DMS114 treated with DMSO at 0.1 percent for 48 hours (cell line): ENCODE measurements around the gene NXPH1.

Experiments
- DNase-seq: peaks from one replicate; lab custom pipeline; 2025; ENCODE audit not compliant: unreplicated experiment; lab: John Stamatoyannopoulos, UW

NXPH1 gene

DNA sequence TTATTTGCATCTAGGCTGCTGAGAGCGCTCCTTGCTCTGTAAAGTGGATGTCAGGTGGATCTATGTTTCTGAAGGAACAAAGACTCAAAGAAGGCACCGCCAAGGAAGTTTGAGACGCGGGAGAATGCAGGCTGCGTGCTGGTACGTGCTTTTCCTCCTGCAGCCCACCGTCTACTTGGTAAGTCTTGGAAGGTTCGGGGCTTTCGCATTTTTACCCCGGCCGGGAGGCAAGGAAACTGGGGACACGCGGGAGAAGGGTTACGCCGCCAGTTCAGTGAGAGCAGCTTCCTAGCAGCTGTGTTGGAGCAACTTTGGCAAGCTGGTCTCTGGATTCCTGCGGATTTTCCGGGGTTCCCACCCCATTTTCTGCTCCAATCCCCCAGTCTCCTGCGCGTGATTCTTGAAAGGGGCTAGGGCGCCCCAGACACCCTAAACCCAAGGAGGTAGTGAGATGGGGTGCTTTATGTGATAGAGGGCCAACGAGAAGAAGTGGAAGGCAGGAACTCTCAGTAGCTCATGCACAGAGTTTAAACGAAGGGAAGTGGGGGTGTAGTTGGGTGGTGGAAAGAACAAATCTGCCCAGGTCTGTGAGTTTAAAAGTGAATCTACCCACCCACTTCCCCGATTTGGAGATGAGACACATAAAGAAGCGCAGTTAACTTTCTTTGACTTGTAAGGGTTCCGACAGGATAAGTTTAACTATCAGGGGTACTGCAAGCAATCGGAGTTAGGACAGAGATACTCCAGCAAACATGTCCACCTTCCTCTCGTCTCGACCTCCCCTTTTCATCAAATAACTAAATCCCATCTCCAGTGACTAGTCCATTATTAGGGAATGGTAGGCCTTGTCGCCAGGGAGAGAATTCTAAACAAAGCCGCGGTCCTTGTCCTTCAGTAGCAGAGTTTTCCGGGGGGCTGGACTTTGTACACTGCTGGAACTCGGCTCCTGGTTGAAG, 2.5 kb downstream of the NXPH1 start:
- no peak for DNase-seq

DNA sequence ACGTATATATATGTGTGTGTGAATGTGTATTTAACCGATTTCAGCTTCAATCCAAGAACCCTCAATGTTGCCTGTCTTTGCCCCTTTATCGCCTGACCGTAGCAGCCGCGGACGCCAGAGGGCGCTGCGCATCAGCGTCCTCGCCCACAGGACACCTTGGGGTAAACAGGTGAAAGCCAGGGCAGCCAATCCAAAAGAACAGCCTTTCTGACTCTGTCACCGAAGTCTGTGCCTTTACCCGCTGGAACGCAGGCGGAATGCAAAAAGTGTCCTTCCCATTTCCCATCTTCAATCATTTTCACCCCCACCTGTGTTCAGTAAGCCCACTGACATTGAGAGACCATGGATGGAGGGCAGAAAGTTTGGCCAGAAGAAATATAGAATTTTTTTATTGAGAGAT, 3.6 kb downstream of the NXPH1 start:
- DNase-seq, result peak; percentile 5

DNA sequence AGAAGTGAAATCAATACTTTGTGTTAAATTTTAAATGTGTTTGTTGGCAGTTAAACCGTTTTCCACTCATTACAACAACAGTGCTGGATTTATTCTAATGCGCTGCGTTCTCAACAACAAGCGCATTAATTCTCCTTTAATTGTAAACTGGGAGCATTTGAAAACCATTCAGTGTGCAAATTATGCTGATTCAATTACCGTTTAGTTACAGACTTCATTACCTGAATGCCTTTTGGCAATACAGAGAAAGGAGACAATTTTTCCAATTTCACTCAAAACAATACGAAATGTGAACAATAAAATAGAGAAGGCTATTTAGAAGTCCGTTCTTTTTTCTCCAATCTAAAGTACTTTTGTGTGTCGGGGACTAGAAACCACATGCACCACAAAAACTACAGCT, 4.2 kb downstream of the NXPH1 start:
- no peak for DNase-seq

DNA sequence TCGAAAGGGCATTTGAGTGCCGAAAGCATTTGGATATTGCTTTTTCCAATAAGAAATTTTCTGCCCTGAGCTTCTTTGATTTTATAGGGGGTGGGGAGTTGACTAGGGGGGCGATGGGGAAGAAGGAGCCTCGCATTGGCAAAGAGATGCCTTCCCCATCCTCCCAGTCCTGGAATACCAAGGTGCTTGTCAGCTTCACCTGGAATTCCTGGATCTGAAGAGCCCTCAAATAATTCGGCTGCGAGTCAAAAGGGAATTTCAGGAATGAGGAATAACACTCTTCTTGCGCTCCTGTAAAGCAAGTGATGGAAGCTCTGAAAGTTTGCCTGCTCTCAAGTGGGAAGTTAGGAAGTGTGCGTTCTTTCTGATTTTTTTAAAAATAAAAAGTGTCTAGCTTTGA, 7.3 kb downstream of the NXPH1 start:
- DNase-seq, result no peak

DNA sequence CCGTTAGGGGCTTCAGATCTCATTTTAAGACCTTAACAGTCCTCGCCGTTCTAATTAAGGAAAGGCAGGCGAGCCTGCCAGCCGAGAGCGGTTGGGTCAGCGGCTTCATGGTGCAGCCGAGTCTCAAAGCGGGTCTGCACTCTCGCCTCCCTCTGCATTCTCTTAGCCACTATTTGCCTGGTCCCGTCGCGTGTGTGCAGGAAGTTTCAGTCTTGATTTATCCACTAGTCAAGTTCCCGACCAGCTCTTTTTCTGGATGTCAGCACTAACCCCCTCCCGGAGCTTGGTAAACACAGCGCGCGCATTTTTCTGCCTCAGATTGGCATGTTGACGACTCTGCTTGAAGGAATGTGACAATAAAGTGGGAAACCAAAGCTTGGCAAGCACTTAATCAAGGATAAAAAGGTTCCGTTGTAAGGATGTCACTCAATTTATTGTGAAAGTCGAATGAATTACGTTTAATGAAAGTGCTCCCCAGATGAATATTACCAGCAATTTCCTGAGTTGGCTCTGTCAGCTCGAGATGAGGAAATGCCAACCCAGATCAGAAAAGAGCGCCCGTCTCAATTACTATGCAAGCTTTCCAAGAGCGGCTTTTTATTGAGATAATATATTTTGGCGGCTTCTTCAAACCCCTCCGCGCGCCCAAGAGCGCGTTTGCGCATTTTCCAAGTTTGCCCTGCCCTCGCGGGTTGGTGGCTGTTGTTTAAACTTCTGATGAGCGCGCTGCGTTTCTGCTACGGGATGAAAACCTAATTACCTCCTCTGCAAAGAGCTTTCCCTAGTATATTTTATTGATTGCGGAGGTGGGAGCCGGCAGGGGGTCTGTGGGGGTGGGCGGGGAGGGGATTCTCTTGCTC, 7.9 kb downstream of the NXPH1 start:
- no peak for DNase-seq

DNA sequence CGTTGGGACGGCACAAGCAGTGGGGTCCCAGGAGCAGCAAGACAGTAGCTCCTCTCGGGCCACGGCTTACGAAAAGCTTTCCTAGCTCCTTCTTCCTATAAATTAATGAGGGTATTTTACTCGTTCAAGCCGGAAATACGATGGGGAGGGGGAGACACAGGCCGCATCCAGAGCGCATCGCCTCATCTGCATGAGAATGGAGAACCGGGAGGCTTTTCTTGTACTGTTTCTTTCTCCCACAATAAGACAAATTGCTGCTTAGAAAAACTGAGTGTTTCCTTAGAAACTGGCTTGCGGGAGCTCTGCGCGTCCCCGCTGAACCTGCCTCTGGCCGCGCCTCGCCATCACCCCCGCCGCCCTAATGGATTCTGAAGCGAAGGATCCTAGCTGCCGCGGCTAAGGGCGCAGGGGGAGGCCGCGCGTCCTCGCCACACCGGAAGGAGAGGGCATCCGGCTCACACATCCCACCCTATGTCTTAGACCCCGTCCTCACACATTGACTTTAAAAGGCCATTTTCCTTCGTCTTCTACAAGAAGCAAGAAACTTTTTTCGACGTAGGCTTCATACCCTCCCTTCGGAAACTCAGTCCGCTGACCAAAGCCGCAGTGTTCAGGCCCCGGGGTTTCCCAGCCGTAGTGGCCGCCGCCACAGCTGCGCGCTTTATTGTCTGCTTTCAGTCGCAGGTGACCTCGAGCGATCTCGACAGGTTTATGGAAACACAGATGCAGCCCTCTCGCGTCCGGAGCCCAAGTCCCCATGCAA, 8.8 kb downstream of the NXPH1 start:
- no peak for DNase-seq

DNA sequence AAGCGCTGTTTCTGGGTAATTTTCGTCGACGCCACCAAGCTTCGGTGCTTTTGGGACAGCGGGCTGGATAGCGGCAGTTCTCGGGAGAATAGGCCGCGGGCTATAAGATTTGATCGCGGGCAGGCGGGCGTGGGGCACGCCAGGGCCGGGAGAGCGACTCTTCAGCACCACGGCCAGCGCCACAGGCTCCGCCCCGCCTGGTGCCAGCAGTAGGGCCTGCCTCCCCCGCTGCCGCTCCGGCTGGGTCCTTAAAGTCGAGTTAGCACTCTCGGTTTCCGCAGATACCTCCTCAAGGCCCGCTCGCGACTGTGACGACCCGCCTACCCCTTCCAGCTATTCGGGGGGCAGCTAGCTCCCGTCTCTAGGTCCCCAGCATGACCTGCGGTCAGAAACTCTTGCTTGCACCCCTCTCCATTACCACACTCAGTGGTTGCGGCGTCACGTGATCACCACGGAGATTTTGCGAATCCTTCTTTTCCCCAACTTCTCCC, 9.4 kb downstream of the NXPH1 start:
- no peak for DNase-seq

DNA sequence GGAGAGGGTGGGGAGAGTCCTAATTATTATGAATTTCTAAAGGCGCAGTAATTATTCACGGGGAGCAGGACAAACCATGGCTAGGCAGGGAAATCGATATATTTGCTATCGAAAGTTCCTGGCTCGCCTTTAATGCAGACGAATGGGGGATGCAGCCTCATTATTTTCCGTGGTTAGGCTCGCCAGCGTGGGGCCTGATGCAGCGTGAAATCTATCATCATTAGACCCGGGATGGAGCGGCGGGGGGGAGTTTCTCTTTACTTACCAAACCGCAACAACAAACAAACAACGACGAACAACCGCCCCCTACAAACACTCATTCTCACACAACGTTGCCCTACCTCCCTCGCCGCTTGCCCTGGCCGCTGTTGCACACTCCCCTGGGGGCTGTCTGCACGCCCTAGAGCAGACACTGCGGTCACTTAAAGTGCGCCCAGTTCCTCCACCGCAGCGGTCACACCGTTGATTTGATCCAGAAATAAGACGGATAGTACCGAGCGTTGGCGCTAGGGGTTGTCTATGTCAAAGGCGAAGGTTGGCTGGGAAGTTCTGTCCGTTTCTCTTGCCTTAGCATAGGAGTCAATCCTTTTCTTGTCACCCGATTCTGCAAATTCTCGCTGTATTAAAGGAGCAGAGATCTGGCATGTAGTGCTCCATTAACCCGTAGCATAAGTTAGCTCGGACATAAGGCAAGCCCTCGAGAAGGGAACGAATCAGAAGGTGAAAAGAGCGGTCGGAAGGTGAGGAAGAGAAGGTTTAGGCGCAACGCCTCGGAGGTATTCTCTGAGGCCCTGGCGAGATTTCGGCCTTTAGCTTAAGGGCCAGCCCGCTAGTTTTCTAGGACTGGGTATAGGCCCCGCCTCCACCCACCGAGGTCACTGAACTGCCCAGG, 10.4 kb downstream of the NXPH1 start:
- no peak for DNase-seq

DNA sequence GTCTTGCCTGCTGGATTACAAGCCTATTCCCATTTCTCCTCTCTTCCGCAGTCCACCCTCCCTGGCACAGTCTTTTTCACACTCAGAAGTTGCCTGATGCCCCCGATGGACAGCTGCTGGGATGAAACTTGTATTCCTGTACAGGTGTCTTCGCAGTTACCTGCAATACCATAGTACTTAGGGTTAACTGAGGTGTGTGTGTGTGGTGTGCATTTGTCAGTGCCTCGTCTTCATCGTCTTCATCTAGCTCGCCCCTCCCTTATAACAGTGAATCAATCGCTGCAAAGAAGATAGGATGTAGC, 11.0 kb downstream of the NXPH1 start:
- DNase-seq, result no peak

DNA sequence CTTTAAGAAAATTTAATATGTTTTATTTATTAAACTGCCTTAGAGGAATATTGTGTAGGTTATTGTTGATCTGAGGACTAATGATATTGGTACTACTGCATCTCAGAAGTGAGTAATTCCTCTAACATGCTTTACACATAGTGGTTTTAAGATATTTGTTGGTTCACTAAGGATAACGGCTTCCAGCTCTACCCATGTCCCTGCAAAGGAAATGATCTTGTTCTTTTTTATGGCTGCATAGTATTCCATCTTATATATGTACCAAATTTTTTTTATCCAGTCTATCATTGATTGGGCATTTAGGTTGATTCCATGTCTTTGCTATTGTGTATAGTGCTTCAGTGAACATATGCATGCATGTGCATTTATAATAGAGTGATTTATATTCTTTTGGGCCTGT, 20.1 kb downstream of the NXPH1 start:
- no peak for DNase-seq

DNA sequence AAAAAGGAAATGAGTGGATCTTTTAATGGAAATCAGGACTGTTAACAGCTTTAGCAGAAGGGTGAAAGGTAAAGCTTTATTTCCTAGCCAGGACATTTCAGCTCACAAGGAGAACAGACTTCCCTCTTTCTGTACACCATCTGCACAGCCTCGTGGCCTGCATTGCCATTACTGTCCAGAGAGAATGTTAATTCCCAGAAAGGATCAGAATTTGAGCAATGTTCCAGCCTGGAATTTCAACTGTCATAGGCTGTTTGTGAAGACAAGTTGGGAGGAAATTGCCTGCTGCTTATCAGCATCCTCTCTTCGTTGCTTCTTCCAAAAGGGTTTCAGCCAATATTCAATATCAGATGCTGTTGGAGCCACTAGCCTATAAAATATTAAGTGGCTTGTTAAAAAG, 22.0 kb downstream of the NXPH1 start:
- no peak for DNase-seq

DNA sequence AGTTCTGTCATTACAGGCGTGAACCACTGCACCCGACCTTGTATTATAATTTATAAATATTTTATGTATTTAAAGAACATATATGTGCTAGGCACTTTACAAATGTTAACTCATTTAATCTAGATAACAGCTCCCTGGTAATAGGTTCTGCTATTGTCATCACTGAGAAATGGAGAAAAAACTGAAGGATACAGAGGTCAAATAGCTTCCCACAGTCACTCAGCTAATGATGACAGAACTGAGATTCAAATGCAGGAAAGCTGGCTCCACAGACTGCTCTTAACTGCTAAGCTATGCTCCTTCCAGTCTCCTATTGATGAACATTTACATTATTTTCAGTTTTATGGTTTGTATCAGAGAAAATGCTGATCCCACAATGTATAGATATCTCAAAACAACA, 28.9 kb downstream of the NXPH1 start:
- DNase-seq, result no peak

DNA sequence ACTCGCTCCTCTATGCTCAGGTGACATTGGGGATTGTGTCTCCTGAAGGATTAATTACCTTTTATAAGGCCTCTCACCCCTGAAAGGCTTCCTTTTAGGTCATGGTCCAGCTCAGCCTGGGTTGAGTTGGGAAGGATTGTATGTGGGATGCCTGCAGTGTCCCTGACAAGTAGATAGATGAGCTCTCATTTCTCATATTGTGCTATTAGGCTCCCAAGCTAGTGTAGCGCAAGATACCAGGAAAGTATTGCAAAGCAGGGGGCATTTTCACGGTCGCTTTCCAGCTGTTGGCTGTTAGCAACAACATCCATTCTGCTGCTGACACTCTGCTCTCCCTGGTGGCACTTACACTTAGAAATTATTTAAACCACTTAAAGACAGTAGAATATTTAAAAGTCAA, 31.9 kb downstream of the NXPH1 start:
- no peak for DNase-seq

DNA sequence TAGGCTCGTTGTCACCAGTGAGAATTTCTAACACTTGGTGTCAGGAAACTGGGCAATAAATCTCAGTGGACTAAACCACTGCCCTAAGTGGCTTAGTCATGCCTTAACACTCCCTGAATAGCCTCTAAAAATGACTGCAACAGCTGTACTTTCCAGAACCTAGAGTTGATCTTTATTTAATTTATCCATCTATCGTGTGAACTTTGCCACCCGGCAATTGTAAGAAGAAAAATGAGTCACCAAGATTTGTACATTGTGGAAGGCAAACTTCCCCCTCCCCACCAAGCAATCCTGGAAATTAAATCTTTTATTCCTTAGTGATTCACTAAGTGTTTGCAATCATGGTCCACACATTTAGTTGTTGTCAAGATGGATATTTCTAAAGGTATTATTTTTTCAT, 47.1 kb downstream of the NXPH1 start:
- no peak for DNase-seq

DNA sequence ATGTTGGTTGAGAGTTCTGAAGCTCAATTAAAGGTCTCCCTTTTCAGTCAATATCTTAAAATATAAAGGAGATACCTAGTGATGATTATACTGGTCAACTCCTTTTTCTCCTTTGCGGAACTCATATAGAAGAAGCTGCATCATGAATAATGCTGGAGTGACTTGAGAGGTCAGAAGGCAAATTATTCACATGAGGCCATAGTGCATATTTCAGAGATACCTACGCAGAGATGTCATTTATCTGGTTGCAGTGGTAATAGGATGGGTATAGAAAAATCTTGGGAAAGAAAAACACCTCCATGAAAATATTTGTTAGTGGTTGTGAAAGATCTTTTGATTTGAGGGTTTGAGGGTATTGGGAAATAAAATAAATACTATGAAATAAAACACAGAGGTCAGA, 47.7 kb downstream of the NXPH1 start:
- no peak for DNase-seq

DNA sequence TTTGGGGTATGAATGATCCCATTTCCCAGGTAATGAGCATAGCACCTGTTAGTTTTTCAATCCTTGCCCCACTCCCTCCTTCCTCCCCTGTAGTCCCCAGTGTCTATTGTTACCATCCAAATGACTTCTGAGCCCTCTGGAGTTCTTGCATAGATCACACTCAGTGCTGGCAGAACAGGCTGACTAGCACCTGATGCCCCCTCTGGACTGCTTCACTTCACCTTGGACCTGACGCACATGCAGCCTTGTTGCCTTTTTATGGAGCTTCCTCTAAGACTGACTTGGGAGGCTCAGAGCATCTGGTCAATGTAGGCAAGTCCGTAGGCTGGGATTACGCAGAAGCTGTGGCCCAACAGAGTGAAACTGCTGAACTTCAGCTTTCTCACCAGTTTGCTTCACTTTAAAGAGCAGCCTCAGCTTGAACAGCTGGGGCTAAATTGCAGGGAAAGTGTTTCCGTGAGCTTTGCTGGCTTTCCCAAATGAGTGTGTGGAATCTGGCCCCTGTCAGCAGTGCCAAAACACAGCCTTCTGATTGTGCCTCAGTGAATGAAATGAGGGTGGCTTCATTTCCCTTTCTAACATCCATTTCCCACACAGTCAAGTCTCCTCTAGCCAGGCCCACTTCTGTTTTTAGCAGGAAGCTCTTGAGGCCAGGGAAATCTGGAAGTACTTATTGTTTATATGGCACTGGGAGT, 48.5 kb downstream of the NXPH1 start:
- no peak for DNase-seq

DNA sequence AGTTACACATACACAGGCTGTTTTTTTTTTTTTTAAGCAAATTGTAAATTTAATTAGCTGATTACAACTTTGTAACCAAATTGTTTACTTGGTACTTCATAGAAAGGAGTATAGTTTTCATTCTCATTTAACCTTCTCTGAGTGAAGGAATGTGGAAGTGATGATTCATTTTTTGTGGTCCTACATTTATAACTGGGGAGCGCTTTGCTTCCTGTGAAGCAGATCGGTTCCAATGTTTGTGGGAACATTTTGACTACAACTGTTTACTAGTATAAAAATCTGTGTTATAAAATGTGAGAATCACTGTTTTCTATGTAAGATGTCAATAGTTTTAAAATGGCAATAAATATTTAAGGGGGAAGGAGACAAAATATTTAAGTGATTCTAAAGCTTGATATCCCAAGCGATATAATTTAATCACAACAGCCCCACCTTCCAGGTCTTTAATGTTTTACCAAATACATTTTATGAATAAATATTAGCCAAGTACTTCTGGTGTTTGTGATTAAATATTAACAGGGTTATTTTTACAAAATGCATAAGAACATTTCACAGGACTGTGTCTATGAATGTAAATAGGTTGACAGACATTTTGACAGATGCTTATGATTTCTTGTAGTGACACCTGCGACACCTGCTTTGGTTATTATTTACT, 57.1 kb downstream of the NXPH1 start:
- DNase-seq, result no peak

DNA sequence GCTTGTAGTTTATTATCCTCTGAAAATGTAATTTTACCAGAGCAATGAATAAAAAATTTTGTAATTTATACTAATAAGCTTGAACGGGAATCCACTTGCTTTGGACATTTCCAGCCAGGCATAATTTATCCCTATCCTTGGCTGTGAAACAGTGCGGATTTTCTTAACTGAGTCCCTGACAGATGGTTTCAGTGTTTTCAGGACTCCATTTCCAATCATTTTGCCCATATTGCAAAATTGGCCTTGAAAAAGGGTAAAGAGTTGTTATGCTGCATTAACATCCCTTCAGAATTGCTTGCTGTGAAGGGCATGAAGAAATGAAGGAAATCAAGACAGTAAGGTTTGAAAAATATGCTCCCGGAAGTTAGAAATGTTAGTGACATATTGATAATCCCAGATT, 57.7 kb downstream of the NXPH1 start:
- no peak for DNase-seq
